Cardiac septum (tissue), 1 donor: ENCODE data around the gene HMX3. TPM values are rescaled to one million over a fixed set of nuclear protein-coding genes. Genes with fewer than 3 reads are reported as not detected.
"Not testable (repeated sequence)": the region's sequence is repeated elsewhere in the genome, so short reads cannot be mapped to it uniquely, and the experiment has no call there.

Experiments
- DNase-seq: peaks from one replicate; pipeline ENCODE4 v3.0.0-alpha.2; 2020; ENCODE audit warnings: low spot score
- intact Hi-C: fragments of 100-400 bp; cut with DNase I; formaldehyde crosslinking; loops from one replicate; pipeline ENCODE4 v1.14.0; 2022
- total RNA-seq: library from RNA; stranded (reverse); fragmentation: NEBNext Ultra II Directional; extraction: Animal tissue kit (Norgen Biotek cat#: 25700); gene quantifications from one replicate; pipeline ENCODE4 v1.2.1, GENCODE V29; 2021
- donor health status: DM: no; HTN: no; CAD: no.

HMX3 gene
- total RNA-seq, 1 donor from 2014 or later: not detected

GRCh38 chr10:123158682-123159081 is 22.9 kb downstream of the HMX3 start:
- no peak for DNase-seq
- intact Hi-C loops: loop anchor here (10.0 kb wide), 1 partner anchor 1256 kb away; the partner anchor contains the start of gene OAT

- intact Hi-C loops: no loop called here
- DNase-seq: no peak
Measured at GRCh38 chr10:123160311-123160980, 24.7 kb downstream of the HMX3 start.

GRCh38 chr10:123164319-123164718 is 28.5 kb downstream of the HMX3 start:
- intact Hi-C loops: no loop called here
- no peak for DNase-seq

GRCh38 chr10:123165445-123166072 is 29.8 kb downstream of the HMX3 start:
- intact Hi-C loops: no loop called here

GRCh38 chr10:123166618-123167017 is 30.8 kb downstream of the HMX3 start:
- no peak for DNase-seq
- intact Hi-C loops: no loop called here

More at GRCh38 chr10:123165445-123166072, 29.8 kb downstream of the HMX3 start:
- DNase-seq: no peak

- intact Hi-C loops: no loop called here
- DNase-seq: no peak
Measured at GRCh38 chr10:123170961-123171360, 35.2 kb downstream of the HMX3 start.

- DNase-seq, intact Hi-C loops: not testable (repeated sequence)
Measured at GRCh38 chr10:123171616-123172015, 35.8 kb downstream of the HMX3 start.

GRCh38 chr10:123175389-123176387 is 39.9 kb downstream of the HMX3 start:
- no peak for DNase-seq
- intact Hi-C loops: no loop called here

- DNase-seq, intact Hi-C loops: not testable (repeated sequence)
Measured at GRCh38 chr10:123178390-123178789, 42.6 kb downstream of the HMX3 start.

GRCh38 chr10:123180101-123181090 is 44.6 kb downstream of the HMX3 start:
- DNase-seq: no peak
- intact Hi-C loops: no loop called here

GRCh38 chr10:123183724-123184123 is 48.0 kb downstream of the HMX3 start:
- intact Hi-C loops: no loop called here
- no peak for DNase-seq

- intact Hi-C loops: no loop called here
- DNase-seq: no peak
Measured at GRCh38 chr10:123187781-123188180, 52.0 kb downstream of the HMX3 start.

Other genes starting within 250 kb of the HMX3 start
- not detected for gene FAM24A, start 225.4 kb upstream of the HMX3 start, total RNA-seq
- 6.6 TPM for gene C10orf88, start 181.7 kb upstream of the HMX3 start, total RNA-seq
- 2.3 TPM for gene PSTK, start 155.6 kb upstream of the HMX3 start, total RNA-seq
- gene IKZF5, start 127.2 kb upstream of the HMX3 start, total RNA-seq: 11.3 TPM
- 65.3 TPM for gene ACADSB, start 127.0 kb upstream of the HMX3 start, total RNA-seq
- not detected for gene HMX2, start 12.2 kb downstream of the HMX3 start, total RNA-seq
- 30.6 TPM for gene BUB3, start 18.4 kb downstream of the HMX3 start, total RNA-seq